ENCODE data around the gene BAIAP2. TPM values are rescaled to one million over a fixed set of nuclear protein-coding genes. Genes with fewer than 3 reads are reported as not detected.

BAIAP2 gene
- total RNA-seq, 1 donor from 2014 or later: 37.6 TPM

DNA sequence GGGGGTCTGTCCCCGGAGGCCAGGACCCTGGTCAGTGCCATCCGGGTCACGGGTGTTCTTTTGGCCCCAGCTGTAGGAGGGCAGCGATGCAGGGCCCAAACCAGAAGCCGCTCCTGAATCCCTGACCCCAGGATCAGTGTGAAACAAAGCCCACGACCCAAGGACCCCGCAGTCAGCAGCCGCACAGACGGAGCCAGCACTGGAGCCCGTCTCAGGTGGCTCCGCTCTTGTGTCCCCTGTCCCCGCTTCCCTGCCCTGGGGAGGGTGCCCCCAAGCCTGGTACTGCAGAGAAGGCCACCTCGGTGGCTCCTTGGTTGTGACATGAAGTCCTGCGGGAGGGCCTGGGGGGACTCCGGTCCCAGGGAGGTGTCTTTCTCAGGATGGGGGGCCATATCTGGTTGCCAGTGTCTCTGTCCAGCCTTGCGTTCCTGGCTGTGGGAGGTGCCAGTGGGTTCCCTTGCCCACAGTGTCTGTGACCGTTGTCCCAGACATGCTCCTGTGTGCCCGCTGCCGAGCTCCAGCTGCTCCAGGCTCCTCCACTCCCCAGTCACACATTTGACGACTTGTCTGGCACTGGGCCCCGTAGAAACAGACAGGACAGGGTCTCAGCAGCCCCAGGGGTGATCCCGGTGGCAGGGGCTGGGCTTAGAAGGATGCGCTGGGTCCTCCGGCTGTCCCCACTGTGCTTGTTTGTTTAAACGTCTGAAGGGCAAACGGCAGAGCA, 33.6 kb downstream of the BAIAP2 start:
- DNase-seq (ENCODE audit: low spot score, unreplicated experiment): no peak
- Mint-ChIP-seq H3K27ac (no peak overlapping the region), H3K9me3 (ENCODE audit: low read depth) (no peaks in the 10 kb centered on the region)

DNA sequence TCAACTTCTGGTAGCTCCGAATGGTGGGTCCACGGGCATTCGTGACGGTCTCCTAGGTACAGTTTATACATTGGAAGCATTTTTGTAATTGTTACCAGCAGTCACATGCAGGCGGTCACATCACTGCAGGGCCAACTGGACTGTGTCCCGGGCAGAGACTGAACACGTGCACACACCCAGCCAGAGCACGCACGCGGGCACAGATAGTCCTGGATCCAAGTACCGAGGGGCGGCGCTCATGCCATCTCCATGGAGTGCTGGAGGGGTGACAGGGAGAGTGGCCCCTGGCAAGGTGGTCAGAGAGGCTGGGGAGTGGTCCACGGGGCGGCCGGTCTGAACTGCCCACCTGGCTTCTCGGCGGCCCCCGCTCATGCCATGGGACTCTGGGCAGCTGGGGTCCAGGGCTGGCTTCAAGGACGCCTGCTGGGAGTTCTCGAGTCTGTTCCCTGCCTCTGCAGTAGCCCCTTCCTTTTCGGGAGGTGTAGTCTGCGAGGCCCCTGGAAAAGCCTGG, 34.2 kb downstream of the BAIAP2 start:
- no peaks in the 10 kb centered on the region for H3K36me3 Mint-ChIP-seq (ENCODE audit: insufficient read depth)
- H3K4me1 Mint-ChIP-seq (ENCODE audit: low read depth): peaks cover 13% of the 10 kb centered on the region
- no peak for DNase-seq (ENCODE audit: low spot score, unreplicated experiment)
- TF ChIP-seq, protein P1, sequence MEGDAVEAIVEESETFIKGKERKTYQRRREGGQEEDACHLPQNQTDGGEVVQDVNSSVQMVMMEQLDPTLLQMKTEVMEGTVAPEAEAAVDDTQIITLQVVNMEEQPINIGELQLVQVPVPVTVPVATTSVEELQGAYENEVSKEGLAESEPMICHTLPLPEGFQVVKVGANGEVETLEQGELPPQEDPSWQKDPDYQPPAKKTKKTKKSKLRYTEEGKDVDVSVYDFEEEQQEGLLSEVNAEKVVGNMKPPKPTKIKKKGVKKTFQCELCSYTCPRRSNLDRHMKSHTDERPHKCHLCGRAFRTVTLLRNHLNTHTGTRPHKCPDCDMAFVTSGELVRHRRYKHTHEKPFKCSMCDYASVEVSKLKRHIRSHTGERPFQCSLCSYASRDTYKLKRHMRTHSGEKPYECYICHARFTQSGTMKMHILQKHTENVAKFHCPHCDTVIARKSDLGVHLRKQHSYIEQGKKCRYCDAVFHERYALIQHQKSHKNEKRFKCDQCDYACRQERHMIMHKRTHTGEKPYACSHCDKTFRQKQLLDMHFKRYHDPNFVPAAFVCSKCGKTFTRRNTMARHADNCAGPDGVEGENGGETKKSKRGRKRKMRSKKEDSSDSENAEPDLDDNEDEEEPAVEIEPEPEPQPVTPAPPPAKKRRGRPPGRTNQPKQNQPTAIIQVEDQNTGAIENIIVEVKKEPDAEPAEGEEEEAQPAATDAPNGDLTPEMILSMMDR (IDR thresholded peaks at IDR 0.05; ENCODE audit: unreplicated experiment): no peak
- no peak overlapping the region for H3K27ac Mint-ChIP-seq
- no peak overlapping the region for H3K4me3 Mint-ChIP-seq (ENCODE audit: low read depth)
- H3K27me3 Mint-ChIP-seq: no peaks in the 10 kb centered on the region
- no peaks in the 10 kb centered on the region for H3K9me3 Mint-ChIP-seq (ENCODE audit: low read depth)

More for the DNA sequence above, 33.6 kb downstream of the BAIAP2 start:
- TF ChIP-seq, protein P1 (IDR thresholded peaks at IDR 0.05; ENCODE audit: unreplicated experiment): no peak
- Mint-ChIP-seq H3K4me1 (ENCODE audit: low read depth) (peaks cover 13% of the 10 kb centered on the region), H3K4me3 (ENCODE audit: low read depth) (no peak overlapping the region), H3K36me3 (ENCODE audit: insufficient read depth) (peaks cover under 1% of the 10 kb centered on the region), H3K27me3 (no peaks in the 10 kb centered on the region)

DNA sequence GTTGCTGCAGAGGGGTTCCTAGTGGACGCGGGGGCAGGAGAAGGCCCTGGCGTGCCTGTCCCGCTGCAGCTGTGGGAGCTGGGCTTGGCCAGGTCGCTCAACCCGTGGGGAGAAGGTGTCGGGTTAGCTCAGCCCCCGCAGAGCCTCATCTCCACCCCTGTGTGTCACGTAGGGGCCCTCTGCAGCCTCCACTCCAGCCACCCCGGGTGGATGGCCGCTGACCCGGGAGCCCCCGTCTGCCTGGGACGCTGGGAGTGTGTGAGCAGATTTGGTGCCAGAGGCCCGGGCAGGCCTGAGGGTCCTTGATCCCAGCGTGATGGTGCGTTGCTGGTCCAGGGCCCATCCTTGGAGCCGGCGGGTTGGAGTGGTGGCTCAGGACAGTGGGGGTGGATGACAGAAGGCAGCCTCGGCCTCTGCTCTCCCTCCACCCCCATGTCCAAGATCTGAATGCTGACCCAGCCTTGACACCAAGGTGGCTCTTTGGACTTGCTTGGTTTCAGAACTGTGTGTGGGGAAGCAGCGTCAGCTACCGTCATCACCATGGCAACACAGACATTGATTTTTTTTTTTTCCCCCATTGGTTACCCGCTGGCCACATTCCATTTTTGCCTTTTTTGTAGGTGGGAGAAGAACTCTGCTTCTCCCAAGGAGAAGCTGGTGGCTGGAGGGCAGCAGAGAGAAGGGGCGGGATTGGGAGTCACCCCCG, 35.7 kb downstream of the BAIAP2 start:
- Mint-ChIP-seq H3K9me3 (ENCODE audit: low read depth) (no peaks in the 10 kb centered on the region), H3K27ac (no peak overlapping the region), H3K27me3 (no peaks in the 10 kb centered on the region), H3K36me3 (ENCODE audit: insufficient read depth) (no peaks in the 10 kb centered on the region), H3K4me3 (ENCODE audit: low read depth) (no peak overlapping the region), H3K4me1 (ENCODE audit: low read depth) (peaks cover 13% of the 10 kb centered on the region)
- TF ChIP-seq, protein P1 (IDR thresholded peaks at IDR 0.05; ENCODE audit: unreplicated experiment): no peak
- no peak for DNase-seq (ENCODE audit: low spot score, unreplicated experiment)

DNA sequence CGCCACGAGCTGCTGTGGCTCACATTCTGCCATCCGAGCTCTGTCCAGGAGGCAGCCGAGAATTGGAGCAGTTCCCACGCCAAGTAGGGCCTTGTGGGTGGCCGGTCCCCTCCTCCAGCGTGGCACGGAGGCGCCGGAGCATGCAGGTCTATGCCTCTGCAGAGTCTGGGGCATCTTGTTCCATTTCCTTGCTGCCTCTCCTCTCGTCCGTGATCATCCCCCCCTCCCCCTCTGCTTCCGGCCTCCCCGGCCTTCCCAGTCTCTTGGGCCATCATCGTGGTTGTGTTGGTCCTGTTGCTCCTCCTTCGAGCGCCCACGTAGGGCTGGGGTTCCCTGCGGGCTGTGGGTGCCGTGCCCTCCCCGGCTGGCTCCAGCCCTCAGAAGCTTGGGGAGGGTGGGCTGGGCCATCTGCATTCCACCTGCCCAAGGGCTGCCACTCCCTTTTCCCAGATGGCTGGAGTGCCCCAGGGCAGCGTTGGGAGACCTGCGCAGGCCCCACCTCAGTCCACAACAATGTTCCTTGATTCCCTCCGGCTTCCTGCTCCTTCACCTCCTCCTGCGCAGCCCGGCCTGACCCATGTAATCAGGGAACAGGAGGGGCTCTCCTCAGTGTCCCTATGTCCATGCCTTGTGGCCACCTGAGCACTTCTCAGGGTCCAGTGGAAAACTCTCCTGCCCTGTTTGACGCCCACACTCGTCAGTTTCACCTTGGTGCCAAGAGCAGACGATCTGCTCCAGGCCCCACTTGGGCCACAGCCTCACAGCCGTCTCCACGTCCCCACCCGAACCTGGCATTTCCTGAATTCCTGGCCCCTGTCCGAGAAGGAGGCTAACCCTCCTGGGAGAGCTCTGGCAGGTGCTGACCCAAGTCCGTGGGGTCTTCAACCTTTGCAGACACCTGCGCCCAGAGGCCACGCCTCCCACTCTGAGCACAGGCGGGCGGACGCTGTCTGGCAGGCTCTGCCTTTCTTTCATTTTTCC, 37.1 kb downstream of the BAIAP2 start:
- Mint-ChIP-seq H3K4me3 (ENCODE audit: low read depth) (no peak overlapping the region), H3K27ac (peak overlapping the region; percentile 91), H3K4me1 (ENCODE audit: low read depth) (peaks cover 13% of the 10 kb centered on the region), H3K27me3 (no peaks in the 10 kb centered on the region), H3K9me3 (ENCODE audit: low read depth) (no peaks in the 10 kb centered on the region), H3K36me3 (ENCODE audit: insufficient read depth) (no peaks in the 10 kb centered on the region)
- no peak for DNase-seq (ENCODE audit: low spot score, unreplicated experiment)
- TF ChIP-seq, protein P1 (IDR thresholded peaks at IDR 0.05; ENCODE audit: unreplicated experiment): no peak

Data from progenitor cell of endocrine pancreas (in vitro differentiated cells).